HG02870 (cell line): ENCODE data around the gene TMEM107.
A peak's percentile ranks its signal among the peaks of the same experiment; 100 is the strongest.

Experiments used
- ATAC-seq: cut with Tn5 transposase; IDR thresholded peaks from one replicate; pipeline ENCODE4 v1.9.1; 2021; ENCODE audit warnings: mild to moderate bottlenecking, moderate library complexity; ENCODE audit not compliant: unreplicated experiment

The TMEM107 gene

DNA sequence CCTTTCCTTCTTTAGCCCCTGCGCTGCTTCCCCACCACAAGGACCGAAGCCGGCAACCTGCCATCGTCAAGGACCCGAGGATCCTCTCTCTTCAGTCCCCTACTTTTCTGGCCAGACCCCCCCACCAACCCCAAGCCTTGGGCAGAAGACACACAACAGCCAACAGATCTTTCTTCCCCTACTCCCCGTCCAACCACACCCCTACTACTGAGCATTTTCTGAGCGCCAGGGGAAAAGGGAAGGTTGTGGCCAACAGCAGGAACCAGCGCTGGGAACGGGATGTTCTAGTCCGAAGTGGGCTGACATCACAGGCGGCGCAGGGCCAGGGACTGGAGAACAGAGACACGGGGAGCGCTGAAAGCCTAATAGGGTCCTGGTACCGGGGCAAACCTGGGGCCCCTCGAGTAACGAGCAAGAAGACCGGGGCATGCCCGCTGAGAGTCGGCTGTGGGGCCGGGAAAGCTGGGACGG lies 24.5 kb downstream of the TMEM107 start:
- ATAC-seq = no peak

DNA sequence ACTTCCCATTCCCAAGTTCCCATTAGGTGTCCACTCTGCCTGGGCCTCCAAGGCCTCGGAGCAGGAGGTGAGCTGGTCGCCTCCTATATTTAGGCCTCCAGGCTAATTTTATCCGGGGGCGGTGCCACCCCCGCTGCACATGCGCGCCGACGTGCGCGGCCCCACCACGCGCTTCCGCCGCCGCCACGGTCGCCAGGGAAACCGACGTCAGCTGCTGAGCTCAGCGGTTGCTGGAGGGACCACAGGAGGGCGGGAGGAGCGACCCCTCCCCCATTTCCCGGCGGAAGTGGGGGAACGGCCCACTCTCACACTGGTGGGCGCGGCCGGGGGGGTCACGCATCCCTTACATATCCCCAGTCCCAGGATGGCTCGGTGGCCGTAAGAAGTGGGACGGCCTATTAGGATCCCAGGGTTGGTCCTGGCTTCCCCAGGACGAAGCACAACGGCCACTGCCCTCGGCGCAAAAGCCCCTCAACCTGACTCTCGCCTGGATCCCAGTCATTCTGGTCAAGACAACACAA lies 25.0 kb downstream of the TMEM107 start:
- peak; percentile 45 for ATAC-seq

DNA sequence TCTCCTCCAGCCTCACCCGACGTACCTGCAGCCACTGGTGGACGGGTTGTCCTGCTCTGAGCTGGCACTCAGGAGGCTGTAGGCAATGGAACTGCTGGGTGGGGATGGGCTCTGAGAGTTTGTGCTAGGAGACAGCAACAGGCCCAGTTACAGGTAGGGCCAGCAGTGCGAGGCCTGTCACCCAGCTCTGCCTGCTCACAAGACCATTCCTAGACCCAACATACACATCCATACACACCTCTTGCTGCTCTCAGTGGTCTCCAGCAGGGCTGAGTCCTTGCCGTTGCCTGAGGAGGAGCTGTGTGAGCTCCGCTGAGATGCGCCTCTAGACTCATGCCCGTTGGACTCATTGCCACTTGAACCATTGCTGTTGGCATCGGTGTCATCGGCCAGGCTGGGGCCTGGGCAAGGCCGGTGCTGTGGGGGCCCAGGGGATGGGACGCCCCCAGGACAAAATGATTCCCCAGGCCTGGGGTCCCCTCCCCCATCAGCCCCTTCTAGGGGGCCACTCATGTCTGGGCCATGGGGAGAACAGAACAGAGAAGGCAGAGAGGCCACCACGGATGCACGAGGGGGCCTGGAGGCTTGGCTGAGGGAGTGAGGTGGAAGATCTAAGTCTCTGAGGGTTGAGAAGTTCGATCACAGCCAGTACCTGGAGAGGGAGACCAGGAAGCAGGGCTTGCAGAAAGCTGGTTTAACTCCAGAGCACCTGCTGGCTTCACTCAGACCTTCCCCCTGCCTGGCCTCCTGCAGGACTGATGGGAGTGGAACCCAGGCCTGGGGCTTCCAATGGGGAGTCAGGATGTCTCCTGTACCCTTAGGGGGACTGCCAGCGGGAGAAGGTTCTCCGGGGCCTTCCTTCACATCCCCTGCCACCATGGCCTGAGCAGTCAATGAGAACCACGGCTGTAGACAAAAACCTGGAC lies 25.7 kb downstream of the TMEM107 start:
- no peak for ATAC-seq

DNA sequence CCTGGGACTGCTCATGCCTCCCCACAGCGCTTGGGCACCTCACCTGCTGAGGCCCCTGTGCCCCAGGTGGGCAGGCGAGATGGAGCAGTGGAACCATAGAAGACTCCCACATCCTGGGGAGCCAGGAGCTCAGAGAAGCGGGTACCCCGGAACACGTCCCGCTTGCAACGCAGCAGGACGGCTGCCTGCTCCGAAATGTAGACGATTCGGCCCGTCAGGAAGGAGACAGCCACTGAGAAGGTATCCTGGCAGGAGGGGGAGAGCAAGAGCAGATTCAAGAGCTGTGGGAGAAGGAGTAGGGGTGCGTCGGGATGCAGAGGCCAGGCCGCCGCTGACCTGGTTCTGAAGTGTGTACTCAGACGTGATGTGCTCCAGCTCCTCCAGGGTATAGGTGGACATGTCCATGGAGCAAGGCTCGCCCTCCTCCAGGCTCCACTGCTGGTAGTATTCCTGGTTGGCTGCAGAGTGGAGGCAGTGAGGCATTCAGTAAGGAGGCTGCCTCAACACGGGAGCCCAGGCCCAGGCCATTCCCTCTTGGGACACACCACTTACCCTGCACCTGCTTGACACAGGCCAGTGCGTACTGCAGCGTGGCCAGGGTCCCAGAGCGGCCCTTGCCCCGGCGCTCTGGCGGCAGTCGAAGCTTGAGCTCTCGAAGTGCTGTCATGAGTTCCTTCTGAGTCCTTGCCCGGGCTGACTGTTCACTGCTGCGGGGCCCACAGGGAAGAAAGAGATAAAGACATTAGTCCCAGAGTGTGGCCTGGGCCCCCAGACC lies 26.6 kb downstream of the TMEM107 start:
- no peak for ATAC-seq

DNA sequence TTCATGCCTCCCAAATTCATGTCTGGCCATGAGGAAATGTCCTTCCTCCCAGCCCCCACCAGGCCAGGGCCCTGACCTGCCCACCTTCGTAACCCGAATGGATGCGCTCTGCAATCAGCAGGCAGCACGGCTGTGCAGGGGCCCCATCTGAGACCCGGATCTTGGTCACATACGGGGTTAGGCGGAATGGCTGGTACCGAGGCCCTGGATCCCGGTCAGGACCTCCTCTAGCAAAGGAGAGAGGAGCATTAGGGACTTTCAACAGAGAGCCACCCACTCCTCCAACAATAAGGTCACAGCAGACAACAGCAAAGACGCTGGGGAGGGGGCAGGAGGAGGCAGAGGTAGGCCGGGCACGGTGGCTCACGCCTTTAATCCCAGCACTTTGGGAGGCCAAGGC lies 27.6 kb downstream of the TMEM107 start:
- no peak for ATAC-seq

DNA sequence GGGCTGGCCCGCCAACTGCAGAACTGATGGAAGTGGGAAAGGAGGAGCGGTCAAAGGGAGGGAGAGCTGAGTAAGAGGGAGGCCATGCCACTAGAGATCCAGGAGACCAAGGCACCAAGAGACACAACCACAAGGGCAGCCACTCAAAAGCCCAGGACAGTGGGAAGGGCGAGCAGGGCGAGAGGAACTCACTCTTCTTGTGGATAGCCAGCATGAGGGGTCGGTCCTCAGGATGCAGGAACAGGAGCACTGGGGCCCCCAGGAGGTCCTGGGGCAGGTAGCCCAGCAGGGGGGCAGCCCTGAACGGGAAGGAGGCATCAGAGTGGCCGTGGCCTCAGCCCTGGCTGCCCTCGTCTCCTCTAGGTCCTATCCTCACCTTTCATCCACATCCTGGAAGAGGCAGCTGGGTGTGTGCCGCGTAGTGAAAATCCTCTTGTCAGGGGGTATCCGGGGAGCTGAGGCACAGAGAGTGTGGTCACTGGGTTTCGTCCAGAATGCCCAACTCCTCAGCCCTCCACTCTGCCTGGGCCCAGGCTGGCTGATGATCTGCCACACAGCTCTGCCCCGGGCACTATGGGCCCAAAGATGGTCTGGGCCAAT lies 28.3 kb downstream of the TMEM107 start:
- no peak for ATAC-seq

DNA sequence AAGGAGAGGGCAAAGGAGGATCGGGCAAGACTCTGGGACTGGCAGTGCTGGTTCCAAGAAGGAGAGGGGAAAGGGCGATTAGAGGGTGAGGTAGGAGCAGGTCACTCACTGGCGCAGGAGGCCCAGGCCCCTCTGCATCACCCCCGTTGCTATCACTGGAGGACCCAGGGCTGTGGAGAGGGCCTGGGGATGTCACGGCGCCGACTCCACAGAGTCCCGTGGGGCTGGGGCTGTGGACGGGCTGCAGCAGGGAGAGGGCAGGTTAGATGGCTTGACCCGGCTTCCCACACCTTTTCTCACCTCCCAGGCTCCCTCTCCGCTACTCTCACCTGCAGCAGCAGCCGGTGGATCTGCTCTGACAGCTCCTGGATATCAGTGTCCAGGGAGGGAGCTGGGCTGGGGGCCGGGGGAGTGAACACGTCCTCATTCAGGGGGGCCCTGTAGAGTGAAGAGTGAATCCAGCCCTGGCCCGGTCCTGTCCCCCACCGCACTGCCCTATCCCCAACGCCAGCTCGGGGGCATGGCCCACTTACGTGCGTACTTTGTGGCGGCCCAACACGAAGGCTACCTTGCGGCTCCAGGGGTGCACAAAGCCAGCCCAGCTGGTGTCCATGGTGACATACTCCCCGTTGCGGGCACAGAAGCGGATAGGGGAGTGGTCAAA lies 28.9 kb downstream of the TMEM107 start:
- ATAC-seq = no peak

DNA sequence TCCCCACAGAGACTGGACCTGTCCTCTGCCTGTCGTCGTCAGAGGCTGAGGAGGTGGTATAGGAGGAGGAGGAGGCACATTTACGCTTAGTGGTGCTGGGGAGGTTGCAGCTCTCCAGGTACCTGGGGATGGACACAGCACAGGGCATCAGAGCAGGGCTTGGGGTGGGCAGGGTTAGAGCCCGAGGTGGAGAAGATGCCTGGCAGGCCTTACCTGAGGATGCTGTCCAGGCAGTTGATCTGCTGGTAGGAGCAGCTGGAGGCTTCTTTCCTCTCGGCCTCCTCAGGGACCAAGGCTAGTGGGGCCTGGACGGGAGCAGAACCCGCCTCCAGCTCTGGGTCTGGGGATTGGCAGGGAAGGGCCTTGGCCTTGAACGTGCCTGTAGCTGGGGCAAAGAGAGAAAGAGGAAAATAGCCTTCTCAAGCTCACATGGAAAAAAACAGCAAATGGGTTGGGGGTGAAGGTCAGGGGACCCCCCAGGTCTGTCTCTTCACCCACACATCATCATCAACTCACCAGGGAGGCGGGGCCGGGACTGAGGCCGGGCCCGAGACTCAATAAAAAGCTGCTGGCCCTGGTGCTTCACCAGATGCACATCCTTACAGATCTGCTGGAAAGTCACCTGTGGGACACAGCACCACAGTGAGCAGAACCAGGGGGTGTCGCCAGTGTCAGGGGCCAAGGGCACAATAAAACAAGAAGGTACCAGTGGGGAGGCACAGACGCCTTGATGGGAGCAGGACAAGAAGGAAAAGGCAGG lies 29.6 kb downstream of the TMEM107 start:
- no peak for ATAC-seq

DNA sequence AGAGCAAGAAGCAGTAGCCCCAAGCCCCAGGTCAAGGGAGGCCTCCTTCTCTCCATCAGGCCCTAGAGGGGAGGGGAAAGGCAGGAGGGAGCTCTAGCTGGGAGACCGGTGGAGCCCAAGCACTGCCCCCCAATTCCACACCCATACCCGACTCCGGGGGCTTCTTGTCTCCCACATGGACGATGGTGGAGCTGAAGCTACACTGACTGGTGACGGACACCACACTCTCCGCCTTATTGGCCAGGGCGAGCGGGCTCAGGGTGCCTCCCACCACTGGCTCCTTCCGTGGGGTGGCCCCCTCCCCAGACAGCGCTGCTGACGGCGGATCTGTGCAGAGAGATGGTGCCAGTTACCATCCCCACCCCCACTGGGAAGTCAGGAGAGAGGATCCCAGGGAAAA lies 30.4 kb downstream of the TMEM107 start:
- ATAC-seq = no peak

DNA sequence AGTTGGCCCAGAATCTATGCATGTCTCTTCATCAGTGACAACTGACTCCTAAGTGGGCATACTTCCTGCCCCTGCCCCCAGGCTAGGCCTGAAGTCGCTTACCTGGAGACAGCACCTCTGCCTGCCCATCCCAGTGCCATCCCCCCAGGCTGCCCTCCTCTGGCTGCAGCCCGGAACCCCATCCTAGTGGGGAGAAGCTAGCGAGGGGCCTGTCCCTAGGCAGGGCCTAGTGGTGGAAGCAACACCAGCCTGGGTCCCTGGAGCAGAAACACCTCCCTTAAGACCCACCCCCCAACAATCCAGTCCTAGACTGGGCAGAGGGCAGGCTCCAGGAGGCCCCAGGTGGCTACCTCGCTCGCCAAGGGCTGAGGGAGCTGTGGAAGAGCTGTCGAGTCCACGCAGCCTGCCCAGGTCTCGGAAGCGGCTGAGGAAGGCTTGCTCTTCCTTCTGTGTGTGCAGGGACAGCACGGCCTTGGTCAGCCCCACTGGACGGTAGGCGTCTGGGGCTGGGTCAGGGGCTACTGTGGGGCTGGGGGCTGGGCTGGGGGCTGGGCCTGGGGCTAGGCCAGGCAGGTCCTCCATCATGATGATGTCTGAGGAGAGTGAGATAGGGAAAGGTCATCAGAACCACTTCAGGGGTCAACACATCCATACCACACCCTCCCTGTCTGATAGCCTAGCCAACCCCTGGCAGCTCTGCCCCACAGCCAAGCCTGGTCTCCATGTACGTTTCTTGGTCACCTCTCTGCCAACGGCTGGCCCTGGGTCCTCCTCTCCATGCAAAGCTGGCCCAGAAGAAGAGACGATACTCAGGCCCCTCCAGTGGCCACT lies 31.6 kb downstream of the TMEM107 start:
- no peak for ATAC-seq

DNA sequence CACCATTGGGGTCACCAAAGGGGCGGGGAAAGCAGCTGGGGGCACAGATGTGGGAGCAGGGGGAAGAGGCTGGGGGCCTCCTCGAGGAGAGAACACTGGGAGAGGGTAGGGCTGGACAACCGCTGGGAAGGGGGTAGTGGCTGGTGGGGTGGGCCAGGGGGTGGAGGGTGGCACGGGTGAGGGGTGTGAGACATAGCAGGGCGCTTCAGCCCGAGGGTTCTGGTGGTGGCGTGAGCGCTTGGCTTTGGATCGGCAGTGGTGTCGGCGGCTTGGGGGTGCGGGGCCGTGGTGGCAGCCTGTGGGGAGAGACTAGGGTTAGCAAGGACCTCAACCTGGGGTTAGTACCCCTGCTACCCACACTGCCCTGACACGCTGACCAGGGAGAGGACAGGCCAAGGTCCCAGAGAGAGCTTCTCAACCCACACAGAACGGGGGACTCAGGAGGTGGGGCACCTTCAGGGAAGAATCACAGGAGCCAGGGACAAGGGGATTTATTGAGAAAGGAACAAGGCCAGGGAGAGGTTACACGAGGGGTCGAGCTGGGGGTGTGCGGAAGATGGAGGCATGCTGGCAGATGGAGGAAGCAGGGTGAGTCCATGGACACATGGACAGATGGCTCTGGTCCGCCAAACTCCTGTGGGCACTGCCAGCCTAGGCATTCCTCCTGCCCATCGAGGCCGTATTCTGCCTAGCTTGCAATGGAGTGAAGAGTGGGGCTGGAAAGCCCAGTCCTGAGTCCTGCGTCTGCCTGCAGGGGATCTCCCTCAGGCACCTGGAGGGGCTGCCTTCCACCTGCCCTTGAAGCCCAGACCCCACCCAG lies 32.4 kb downstream of the TMEM107 start:
- no peak for ATAC-seq

DNA sequence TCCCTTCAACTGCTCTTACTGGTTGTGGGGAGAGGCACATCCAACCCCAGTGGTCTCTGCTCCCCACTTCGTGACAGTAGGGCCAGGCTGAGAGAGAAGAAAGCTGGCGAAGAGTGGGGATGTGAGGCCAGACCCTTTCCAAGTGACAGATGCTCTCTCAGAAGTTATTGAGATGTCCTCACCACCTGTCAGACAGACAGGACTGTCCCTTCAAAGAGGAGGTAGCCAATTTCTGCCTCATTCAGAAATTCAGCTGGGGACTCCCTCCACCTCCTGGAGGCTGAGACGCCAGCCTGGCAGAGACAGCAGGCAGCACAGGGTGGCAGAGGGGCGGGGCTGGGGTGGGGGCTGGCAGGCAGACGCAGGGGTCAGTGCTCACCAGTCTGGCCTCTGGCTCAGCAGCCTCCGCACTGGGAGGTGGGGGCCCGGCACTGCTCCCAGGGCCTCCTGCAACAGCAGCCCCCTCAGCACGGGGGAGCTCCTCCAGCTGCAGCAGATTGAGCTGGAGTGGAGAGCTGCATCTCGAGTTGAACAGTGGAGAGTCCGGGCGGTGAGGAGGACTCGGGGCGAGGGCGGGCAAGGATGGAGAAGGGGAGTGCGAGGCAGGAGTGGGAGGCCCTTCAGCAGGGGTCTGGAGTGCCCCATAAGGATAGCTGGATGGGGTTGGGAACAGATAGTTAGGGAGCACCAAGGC lies 33.1 kb downstream of the TMEM107 start:
- ATAC-seq = no peak

DNA sequence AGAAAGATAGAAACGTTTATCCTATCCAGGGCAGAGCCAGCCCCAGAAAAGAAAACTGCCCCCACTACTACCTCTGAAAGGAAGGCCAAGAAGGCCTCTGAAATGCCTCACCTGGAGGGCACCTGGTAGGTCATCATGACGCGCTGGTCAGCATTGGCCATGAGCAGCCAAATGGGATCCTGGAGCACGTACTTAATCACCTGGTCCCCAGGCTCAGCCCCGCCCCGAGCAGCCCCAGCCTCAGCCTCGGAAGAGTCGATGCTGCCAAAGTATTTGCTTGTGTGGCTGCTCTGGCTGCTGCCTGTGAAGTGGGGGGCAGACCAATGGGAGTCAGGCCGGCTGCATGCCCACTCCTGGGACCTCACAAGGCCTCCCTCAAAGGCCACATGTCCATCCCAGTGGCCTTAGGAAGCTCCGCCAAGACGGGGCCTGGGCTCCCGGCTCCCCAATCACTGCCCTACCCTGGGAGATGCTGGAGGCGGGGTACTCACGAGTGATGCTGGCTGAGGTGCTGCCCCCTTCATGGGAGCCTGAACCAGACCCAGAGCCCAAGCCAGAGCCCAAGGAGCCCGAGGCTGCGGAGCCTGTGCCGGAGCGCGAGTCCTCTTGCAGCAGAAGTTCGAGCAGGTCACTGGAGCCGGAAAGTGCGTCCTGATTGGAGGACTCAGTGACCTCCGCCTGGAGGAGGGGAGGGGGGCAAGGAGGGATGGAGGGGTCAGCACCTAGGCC lies 33.9 kb downstream of the TMEM107 start:
- ATAC-seq = no peak

DNA sequence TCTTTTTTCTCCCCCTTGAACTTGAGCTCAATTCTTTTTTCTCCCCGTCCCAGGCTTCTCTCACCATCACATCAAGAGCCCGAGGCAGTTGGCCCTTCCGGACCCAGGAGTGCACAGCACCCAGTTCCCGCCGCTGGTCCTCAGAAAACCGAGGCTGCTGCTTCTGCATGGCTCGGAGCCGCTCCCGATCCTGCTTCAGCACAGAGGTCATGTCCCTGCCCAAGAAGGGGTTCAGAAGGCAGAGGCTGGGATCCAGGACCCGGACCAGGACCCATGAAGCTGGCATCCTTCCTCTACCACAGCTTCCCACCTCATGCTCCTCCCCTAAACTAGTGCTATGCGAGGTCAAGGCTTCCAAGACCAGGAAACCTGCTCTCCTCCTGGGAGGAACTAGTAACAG lies 34.4 kb downstream of the TMEM107 start:
- no peak for ATAC-seq

DNA sequence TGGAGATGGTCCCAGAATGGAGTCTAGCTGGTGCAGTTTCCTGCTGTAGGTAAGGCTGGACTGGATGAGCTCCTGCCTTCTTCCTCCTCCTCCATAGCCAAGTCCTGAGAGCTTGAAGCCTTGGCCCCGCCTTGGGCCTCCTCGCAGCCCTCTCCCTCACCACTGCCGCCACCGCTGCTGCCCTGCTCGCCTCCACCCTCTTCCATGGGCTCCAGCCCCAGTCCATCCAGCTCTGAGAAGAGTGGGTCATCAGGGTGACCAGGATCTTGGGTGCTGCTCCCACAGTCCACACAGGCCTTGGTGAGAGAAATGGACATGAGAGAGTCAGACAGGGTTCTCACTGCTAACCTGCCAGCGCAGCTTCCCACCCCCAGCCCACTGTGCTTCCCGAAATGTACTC lies 35.1 kb downstream of the TMEM107 start:
- ATAC-seq = no peak

DNA sequence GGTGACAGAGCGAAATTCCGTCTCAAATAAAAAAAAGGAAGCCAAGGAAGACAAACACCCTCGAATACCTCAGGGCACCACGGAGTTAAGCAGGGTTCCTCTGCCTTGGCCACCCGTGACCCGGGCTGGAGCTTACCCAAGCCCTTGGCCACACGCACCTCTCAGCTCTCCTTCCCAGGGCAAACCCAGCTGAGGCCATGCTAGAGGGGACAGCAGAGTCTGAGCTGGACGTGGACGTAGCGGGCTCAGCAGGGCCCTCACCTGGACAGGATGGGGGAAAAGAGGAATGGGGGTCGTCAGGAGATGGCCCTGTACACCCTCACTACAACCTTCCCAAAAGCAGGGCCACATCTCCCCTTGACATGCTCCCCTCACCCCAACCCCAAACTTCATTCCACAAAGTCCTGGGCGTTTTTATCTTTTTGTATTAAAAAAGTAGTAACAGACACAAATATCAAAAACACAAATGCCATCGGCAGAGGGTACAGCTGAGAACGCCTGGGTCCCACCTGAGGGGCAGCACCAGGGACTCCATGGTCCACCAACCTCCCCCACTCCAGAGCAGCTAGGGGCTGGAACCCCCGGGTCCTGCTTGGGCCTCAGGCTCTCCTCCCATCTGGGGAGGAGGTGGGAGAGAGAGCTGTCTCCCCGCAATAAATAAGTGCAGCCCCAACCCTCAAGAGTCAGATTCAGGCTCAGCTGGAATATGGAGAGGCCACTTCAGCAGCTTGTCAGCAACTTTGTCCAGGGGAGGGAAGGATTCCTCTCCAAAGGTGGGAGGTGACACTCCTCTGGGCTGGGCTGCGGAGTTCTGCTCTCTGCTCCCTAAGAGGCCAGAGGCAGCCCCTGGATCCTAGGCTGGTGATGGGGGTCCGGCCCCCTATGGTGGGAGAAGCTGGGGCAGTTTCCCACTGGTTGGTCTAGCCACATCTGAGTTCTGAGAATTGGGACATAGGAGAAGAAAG lies 35.8 kb downstream of the TMEM107 start:
- ATAC-seq = no peak
